HG02642 (cell line): ENCODE data around the gene GBP2.
A peak's percentile ranks its signal among the peaks of the same experiment; 100 is the strongest.

Source experiments
- ATAC-seq: cut with Tn5 transposase; IDR thresholded peaks from one replicate; pipeline ENCODE4 v1.9.1; 2021; ENCODE audit warnings: mild to moderate bottlenecking; ENCODE audit not compliant: unreplicated experiment, poor library complexity

GBP2 gene

GRCh38 chr1:89069951-89070350, 56.0 kb downstream of the GBP2 start:
- ATAC-seq: no peak

- no peak for ATAC-seq
Observed at GRCh38 chr1:89068291-89068690, 57.6 kb downstream of the GBP2 start.

- peak; percentile 59 for ATAC-seq
Observed at GRCh38 chr1:89065079-89065868, 60.6 kb downstream of the GBP2 start, which contains the start of gene GBP1. GBP1 (minus strand) TSS chr1:89065208; CDS start chr1:89063234, 1,974 bp downstream.

- peak; percentile 49 for ATAC-seq
Observed at GRCh38 chr1:89064632-89065031, 61.3 kb downstream of the GBP2 start.

GRCh38 chr1:89063094-89063493, 62.8 kb downstream of the GBP2 start:
- no peak for ATAC-seq

GRCh38 chr1:89060091-89060490, 65.8 kb downstream of the GBP2 start:
- ATAC-seq: no peak
